Ovary (tissue), 9 donors: ENCODE data around the gene RSBN1. TPM values are rescaled to one million over a fixed set of nuclear protein-coding genes. Genes with fewer than 3 reads are reported as not detected.
A peak's percentile ranks its signal among the peaks of the same experiment; 100 is the strongest.

Source experiments
- DNase-seq, 5 donors: peaks; one replicate each; pipeline ENCODE4 v3.0.0-alpha.2; 2019 to 2020
- H3K27ac ChIP-seq, 2 donors: fragments of 200-600 bp; one replicate each; pipeline versions ENCODE4 v1.5.1 to v1.8.0; 2019 to 2022
- H3K27me3 ChIP-seq: fragments of 200-600 bp; one replicate; pipeline ENCODE4 v1.8.0; 2022
- H3K36me3 ChIP-seq: fragments of 200-600 bp; sonication (generic); one replicate; pipeline ENCODE4 v1.5.1; 2019
- H3K4me1 ChIP-seq: one replicate; pipeline ENCODE4 v1.8.1; 2013; ENCODE audit warnings: mild to moderate bottlenecking, moderate library complexity; ENCODE audit not compliant: insufficient read depth
- H3K4me3 ChIP-seq: fragments of 200-600 bp; sonication (generic); one replicate; pipeline ENCODE4 v1.5.1; 2017
- H3K9me3 ChIP-seq, 2 donors: fragments of 200-600 bp in 1 of 2; sonication (generic) in 1 of 2; one replicate each; pipeline versions ENCODE4 v1.5.1 to v1.8.1; 2013 to 2019; ENCODE audit warnings: mild to moderate bottlenecking in 1 of 2, moderate library complexity in 1 of 2
- EP300 ChIP-seq: sonication (generic); formaldehyde crosslinking; IDR thresholded peaks from one replicate; pipeline ENCODE4 v1.6.1; 2017; ENCODE audit warnings: antibody characterized with exemption
- POLR2A ChIP-seq: fragments of 450-650 bp; IDR thresholded peaks from one replicate; pipeline ENCODE4 v1.6.1; 2017; ENCODE audit warnings: antibody characterized with exemption, mild to moderate bottlenecking, moderate library complexity
- WGBS, 3 donors: extraction: QIAGEN DNeasy Blood & Tissue Kit in 1 of 3; methylation state at CpG; one replicate each; pipeline versions ENCODE4 v1.1.5 to v1.1.7; 2013 to 2017; 5-methylcytosine and 5-hydroxymethylcytosine counted together
- intact Hi-C, 4 donors: fragments of 100-400 bp; cut with DNase I; formaldehyde crosslinking; loops; one replicate each; pipeline versions ENCODE4 v1.11.0 to v1.15.1; 2022 to 2023
- polyA plus RNA-seq, 2 donors: library from polyadenylated mRNA; stranded (reverse); fragments of 200-250 nt in 1 of 2; fragments of 350-450 nt in 1 of 2; fragmentation: Illumina TruSeq in 1 of 2; extraction: RNeasy Lipid Tissue Mini Kit (QIAGEN cat#74804) in 1 of 2; gene quantifications; one replicate each; pipeline ENCODE4 v1.2.3, GENCODE V29; 2013 to 2014
- total RNA-seq, 7 donors: library from RNA; depleted of rRNA in 2 of 7; stranded (reverse); fragments of >200 nt in 2 of 7; fragmentation: NEBNext Ultra II Directional in 3 of 7; extraction: Animal tissue kit (Norgen Biotek cat#: 25700) in 3 of 7; gene quantifications; one replicate each; pipeline versions ENCODE4 v1.1.0 to v1.2.4, GENCODE V29; 2016 to 2023
- TF ChIP-seq, protein P1 (sequence below), 3 donors: fragments of 450-650 bp in 2 of 3; fragments of 200-600 bp in 1 of 3; IDR thresholded peaks; one replicate each; pipeline versions ENCODE4 v1.5.1 to v1.8.0; 2016 to 2022; ENCODE audit warnings: antibody characterized with exemption in 3 of 3, mild to moderate bottlenecking in 1 of 3
- donor health status: DM: no; HTN: no; CAD: no; lungs with moderate emphysema.
- donor health status: DM: no; HTN: no; CAD: no.
- donor health status: Bipolar disorder and iron deficiency.
- donor health status: DM: yes; HTN: yes; CAD: no.
- donor health status: DM: no; HTN: no; CAD: no.
- donor health status: DM: yes; HTN: yes; CAD: no.

RSBN1 gene
- total and polyA plus RNA-seq, 9 donors, result 10.5 to 36.1 (median 29.7) TPM

DNA sequence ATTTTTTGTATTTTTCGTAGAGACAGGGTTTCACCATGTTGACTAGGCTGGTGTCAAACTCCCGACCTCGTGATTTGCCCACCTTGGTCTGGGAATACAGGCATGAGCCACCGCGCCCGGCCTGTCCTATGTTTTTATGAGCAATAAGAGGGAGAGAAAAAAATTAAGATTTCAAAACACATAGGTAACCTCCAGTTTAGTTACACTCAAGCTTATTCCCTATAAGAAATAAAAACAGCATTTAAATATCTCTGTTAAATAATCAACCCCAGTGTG, 7.1 kb downstream of the RSBN1 start:
- Histone ChIP-seq H3K27ac (peak overlapping the region in 1 of 2 donors; percentile 24), H3K9me3 (no peaks in the 10 kb centered on the region), H3K27me3 (no peaks in the 10 kb centered on the region), H3K4me1 (peaks cover 11% of the 10 kb centered on the region), H3K4me3 (no peak overlapping the region), H3K36me3 (no peaks in the 10 kb centered on the region)
- TF ChIP-seq, protein P1, sequence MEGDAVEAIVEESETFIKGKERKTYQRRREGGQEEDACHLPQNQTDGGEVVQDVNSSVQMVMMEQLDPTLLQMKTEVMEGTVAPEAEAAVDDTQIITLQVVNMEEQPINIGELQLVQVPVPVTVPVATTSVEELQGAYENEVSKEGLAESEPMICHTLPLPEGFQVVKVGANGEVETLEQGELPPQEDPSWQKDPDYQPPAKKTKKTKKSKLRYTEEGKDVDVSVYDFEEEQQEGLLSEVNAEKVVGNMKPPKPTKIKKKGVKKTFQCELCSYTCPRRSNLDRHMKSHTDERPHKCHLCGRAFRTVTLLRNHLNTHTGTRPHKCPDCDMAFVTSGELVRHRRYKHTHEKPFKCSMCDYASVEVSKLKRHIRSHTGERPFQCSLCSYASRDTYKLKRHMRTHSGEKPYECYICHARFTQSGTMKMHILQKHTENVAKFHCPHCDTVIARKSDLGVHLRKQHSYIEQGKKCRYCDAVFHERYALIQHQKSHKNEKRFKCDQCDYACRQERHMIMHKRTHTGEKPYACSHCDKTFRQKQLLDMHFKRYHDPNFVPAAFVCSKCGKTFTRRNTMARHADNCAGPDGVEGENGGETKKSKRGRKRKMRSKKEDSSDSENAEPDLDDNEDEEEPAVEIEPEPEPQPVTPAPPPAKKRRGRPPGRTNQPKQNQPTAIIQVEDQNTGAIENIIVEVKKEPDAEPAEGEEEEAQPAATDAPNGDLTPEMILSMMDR (IDR thresholded peaks at IDR 0.05), result no peak
- no peak for TF ChIP-seq POLR2A
- no peak for TF ChIP-seq EP300
- 93 to 95% (median 94%) methylated on average over 6 of the region's 6 CpGs for WGBS, 3 donors
- peak in 1 of 5 donors; percentile 44 for DNase-seq
- intact Hi-C loops, result loop anchor here in 1 of 4 donors (5.0 kb wide), 1 partner anchor 43 kb away; no protein-coding TSS in a partner anchor

DNA sequence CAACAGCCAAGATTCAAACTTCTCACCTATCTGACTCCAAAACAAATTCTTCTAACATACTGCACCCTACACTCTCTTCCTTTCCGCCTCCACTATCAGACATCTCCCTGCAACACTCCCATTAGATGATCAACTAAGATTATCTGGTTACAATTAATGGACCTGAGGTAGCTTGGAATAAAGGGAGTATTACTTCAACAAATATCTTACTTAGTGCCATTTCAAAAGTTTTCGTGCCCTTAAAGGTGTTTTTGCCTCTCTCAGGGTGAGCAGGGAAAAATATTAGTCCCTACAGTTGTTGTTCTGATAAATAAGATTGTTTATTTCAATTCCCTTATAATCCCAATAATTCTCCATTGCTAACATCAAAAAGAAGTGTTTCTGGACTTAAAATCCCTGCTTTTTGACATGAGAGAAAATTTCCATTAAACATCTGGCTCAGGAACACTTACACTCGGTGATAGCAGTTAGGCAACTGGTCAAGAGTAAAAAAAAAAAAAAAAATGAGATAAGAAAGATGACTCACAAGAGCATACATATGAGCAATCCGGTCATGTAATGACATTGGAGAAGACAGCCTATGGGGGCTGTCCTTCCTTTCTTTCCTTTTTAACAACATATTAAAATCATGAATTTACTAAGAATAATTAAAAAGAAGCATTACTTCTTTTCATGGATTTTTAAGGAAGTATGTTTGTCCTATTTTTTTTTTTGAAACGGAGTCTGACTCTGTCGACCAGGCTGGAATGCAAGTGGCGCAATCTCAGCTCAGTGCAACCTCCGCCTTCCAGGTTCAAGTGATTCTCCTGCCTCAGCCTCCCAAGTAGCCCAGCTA, 7.6 kb downstream of the RSBN1 start:
- H3K4me1 ChIP-seq, result peaks cover 8% of the 10 kb centered on the region
- H3K27ac ChIP-seq, result peak overlapping the region in 1 of 2 donors; percentile 24
- no peak overlapping the region for H3K4me3 ChIP-seq
- 39 to 47% (median 46%) methylated on average over 8 of the region's 8 CpGs for WGBS, 3 donors
- H3K27me3 ChIP-seq, result no peaks in the 10 kb centered on the region
- intact Hi-C loops, result loop anchor here in 1 of 4 donors (5.0 kb wide), 1 partner anchor 42 kb away; no protein-coding TSS in a partner anchor
- no peaks in the 10 kb centered on the region for H3K36me3 ChIP-seq
- no peaks in the 10 kb centered on the region for H3K9me3 ChIP-seq
- TF ChIP-seq EP300 (no peak), POLR2A (no peak)
- TF ChIP-seq, protein P1 (IDR thresholded peaks at IDR 0.05), result no peak
- no peak for DNase-seq

DNA sequence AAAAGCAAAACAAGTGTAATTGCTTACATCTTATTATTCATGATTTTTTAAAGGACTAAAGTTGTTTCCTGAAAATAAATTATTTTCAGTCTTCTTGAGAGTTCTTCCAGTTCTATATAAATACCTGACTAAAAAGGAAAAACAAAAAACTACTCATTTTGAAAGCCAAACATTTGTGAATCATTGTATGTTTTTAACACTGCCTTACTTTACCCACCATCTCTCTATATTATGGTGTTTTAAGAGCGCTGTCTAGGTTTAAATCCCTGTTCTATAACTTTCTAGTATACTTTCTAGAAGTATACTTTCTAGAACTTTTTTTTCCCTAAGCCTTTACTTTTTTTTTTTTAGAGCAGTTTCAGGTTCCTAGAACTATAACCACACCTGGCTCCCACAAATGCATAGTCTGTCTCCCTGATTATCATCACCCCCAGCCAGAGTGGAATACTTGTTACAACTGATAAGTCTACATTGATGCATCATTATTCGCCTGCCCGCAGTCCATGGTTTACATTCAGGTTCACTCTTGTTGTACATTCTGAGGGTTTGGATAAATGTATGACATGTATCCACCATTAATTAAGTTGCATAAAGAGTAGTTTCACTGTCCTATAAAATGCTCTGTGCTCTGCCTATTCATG, 9.8 kb downstream of the RSBN1 start:
- 95 to 98% (median 97%) methylated on average over 3 of the region's 3 CpGs for WGBS, 3 donors
- H3K36me3 ChIP-seq, result no peaks in the 10 kb centered on the region

DNA sequence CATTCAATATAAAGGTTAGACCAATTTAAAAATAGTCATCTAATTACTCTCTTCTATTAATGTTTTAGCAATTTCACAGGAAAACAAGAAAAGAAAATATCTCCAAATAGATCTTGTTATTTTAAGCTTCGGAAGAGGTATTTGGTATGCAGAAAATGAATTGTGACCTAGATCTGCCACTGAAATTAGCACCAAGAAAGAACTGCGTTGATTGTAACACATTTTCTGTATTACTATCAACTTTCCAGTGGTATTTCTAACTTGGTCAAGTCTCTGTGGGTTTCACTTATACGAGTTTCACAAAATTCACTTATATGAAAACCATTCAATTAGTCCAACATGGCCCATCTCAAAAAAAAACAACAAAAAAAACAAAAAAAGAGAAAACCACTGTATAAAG, 11.8 kb downstream of the RSBN1 start:
- H3K9me3 ChIP-seq, result no peaks in the 10 kb centered on the region
- H3K4me3 ChIP-seq, result no peak overlapping the region
- H3K27ac ChIP-seq, result no peak overlapping the region
- DNase-seq, result no peak
- H3K4me1 ChIP-seq, result peaks cover 9% of the 10 kb centered on the region
- no peaks in the 10 kb centered on the region for H3K27me3 ChIP-seq
- H3K36me3 ChIP-seq, result no peaks in the 10 kb centered on the region
- WGBS, 3 donors, result 75 to 84% (median 82%) methylated on average over 3 of the region's 3 CpGs
- intact Hi-C loops, result no loop called here
- TF ChIP-seq EP300 (no peak), POLR2A (no peak)
- TF ChIP-seq, protein P1 (IDR thresholded peaks at IDR 0.05), result no peak

More for the DNA sequence above, 9.8 kb downstream of the RSBN1 start:
- DNase-seq, result no peak
- no peaks in the 10 kb centered on the region for H3K27me3 ChIP-seq
- intact Hi-C loops, result no loop called here
- no peak overlapping the region for H3K27ac ChIP-seq
- H3K4me3 ChIP-seq, result no peak overlapping the region
- peaks cover 8% of the 10 kb centered on the region for H3K4me1 ChIP-seq
- TF ChIP-seq POLR2A (no peak), EP300 (no peak)
- TF ChIP-seq, protein P1 (IDR thresholded peaks at IDR 0.05), result no peak
- no peaks in the 10 kb centered on the region for H3K9me3 ChIP-seq
